HCT116 (cell line): ENCODE measurements around the gene ARHGAP33. TPM values are rescaled to one million over a fixed set of nuclear protein-coding genes. Genes with fewer than 3 reads are reported as not detected.

Experiments used
- total RNA-seq: library from RNA; stranded (reverse); gene quantifications from one replicate; pipeline ENCODE4 v1.2.1, GENCODE V29; 2021; ENCODE audit not compliant: unreplicated experiment

Gene ARHGAP33
- total RNA-seq, 1 experiment from 2014 or later, result 30.2 TPM

Other genes starting within 250 kb of the ARHGAP33 start
- gene SBSN, start 247.3 kb upstream of the ARHGAP33 start, total RNA-seq, result 0.66 TPM
- gene GAPDHS, start 242.1 kb upstream of the ARHGAP33 start, total RNA-seq, result not detected
- 128 TPM for gene TMEM147, start 229.9 kb upstream of the ARHGAP33 start, total RNA-seq
- gene ATP4A, start 211.9 kb upstream of the ARHGAP33 start, total RNA-seq, result 0.27 TPM
- not detected for gene PMIS2, start 189.4 kb upstream of the ARHGAP33 start, total RNA-seq
- gene HAUS5, start 162.8 kb upstream of the ARHGAP33 start, total RNA-seq, result 31.7 TPM
- 87.2 TPM for gene RBM42, start 146.5 kb upstream of the ARHGAP33 start, total RNA-seq
- 1.5 TPM for gene ETV2, start 133.8 kb upstream of the ARHGAP33 start, total RNA-seq
- gene COX6B1, start 127.2 kb upstream of the ARHGAP33 start, total RNA-seq, result 496 TPM
- gene UPK1A, start 109.0 kb upstream of the ARHGAP33 start, total RNA-seq, result 0.69 TPM
- gene ZBTB32, start 71.0 kb upstream of the ARHGAP33 start, total RNA-seq, result not detected
- gene KMT2B, start 57.6 kb upstream of the ARHGAP33 start, total RNA-seq, result 29.9 TPM
- gene IGFLR1, start 33.1 kb upstream of the ARHGAP33 start, total RNA-seq, result 8.3 TPM
- 15.6 TPM for gene U2AF1L4, start 30.1 kb upstream of the ARHGAP33 start, total RNA-seq
- gene PSENEN, start 29.9 kb upstream of the ARHGAP33 start, total RNA-seq, result 55.3 TPM
- 10.1 TPM for gene LIN37, start 27.0 kb upstream of the ARHGAP33 start, total RNA-seq
- 0.93 TPM for gene HSPB6, start 18.5 kb upstream of the ARHGAP33 start, total RNA-seq
- 42.5 TPM for gene PROSER3, start 17.4 kb upstream of the ARHGAP33 start, total RNA-seq
- 0.44 TPM for gene PRODH2, start 37.3 kb downstream of the ARHGAP33 start, total RNA-seq
- 0.57 TPM for gene NPHS1, start 76.9 kb downstream of the ARHGAP33 start, total RNA-seq
- gene KIRREL2, start 81.3 kb downstream of the ARHGAP33 start, total RNA-seq, result 1.3 TPM
- 41.2 TPM for gene APLP1, start 93.0 kb downstream of the ARHGAP33 start, total RNA-seq
- gene NFKBID, start 125.0 kb downstream of the ARHGAP33 start, total RNA-seq, result 13.7 TPM
- 1.2 TPM for gene HCST, start 127.0 kb downstream of the ARHGAP33 start, total RNA-seq
- gene TYROBP, start 132.7 kb downstream of the ARHGAP33 start, total RNA-seq, result 0.49 TPM
- 18.8 TPM for gene LRFN3, start 160.8 kb downstream of the ARHGAP33 start, total RNA-seq
- gene SDHAF1, start 219.6 kb downstream of the ARHGAP33 start, total RNA-seq, result 21.0 TPM
- 27.9 TPM for gene SYNE4, start 233.2 kb downstream of the ARHGAP33 start, total RNA-seq
- 28.6 TPM for gene ALKBH6, start 238.6 kb downstream of the ARHGAP33 start, total RNA-seq